GM12875 (cell line): Measurements from ENCODE around the gene TXNL4A.

Experiments
- H3K4me3 ChIP-seq: one replicate; pipeline ENCODE4 v1.5.1; 2011; ENCODE audit warnings: low read depth, low read length, control low read depth
- TF ChIP-seq, protein P1 (sequence below): IDR thresholded peaks from 2 replicates; pipeline ENCODE4 v1.5.1; 2011; ENCODE audit warnings: low read depth, mild to moderate bottlenecking, control low read depth, inconsistent platforms, low read length, moderate library complexity, borderline replicate concordance; ENCODE audit not compliant: insufficient read depth

TXNL4A gene

GRCh38 chr18:79942211-79942610 is 46.2 kb downstream of the TXNL4A start:
- TF ChIP-seq, protein P1, sequence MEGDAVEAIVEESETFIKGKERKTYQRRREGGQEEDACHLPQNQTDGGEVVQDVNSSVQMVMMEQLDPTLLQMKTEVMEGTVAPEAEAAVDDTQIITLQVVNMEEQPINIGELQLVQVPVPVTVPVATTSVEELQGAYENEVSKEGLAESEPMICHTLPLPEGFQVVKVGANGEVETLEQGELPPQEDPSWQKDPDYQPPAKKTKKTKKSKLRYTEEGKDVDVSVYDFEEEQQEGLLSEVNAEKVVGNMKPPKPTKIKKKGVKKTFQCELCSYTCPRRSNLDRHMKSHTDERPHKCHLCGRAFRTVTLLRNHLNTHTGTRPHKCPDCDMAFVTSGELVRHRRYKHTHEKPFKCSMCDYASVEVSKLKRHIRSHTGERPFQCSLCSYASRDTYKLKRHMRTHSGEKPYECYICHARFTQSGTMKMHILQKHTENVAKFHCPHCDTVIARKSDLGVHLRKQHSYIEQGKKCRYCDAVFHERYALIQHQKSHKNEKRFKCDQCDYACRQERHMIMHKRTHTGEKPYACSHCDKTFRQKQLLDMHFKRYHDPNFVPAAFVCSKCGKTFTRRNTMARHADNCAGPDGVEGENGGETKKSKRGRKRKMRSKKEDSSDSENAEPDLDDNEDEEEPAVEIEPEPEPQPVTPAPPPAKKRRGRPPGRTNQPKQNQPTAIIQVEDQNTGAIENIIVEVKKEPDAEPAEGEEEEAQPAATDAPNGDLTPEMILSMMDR = no peak
- H3K4me3 ChIP-seq = no peak overlapping the region

- TF ChIP-seq, protein P1 = no peak
- no peak overlapping the region for H3K4me3 ChIP-seq
These were observed 46.8 kb downstream of the TXNL4A start for GRCh38 chr18:79941473-79942119.

GRCh38 chr18:79940814-79941472 is 47.4 kb downstream of the TXNL4A start:
- TF ChIP-seq, protein P1 = no peak
- H3K4me3 ChIP-seq = no peak overlapping the region

GRCh38 chr18:79940126-79940813 is 48.1 kb downstream of the TXNL4A start:
- H3K4me3 ChIP-seq = no peak overlapping the region
- TF ChIP-seq, protein P1 = no peak

DNA sequence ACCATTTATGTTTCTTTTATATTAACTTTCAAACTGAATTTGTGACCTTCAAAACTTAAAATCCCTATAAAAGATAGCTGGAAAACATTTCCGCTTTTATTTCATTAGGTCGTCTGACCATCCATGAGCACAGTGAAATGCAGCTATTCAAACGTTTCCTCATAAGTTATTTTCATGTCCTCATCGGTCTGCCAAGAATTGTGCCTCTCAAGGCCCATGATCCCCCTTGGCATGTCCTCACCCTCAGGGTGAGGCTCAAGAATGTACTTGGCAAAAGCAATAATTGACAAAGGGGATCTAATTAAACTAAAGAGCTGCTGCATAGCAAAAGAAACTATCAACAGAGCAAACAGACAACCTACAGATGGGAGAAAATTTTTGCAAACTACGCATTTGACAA is 49.3 kb downstream of the TXNL4A start:
- TF ChIP-seq, protein P1 = no peak
- no peak overlapping the region for H3K4me3 ChIP-seq

DNA sequence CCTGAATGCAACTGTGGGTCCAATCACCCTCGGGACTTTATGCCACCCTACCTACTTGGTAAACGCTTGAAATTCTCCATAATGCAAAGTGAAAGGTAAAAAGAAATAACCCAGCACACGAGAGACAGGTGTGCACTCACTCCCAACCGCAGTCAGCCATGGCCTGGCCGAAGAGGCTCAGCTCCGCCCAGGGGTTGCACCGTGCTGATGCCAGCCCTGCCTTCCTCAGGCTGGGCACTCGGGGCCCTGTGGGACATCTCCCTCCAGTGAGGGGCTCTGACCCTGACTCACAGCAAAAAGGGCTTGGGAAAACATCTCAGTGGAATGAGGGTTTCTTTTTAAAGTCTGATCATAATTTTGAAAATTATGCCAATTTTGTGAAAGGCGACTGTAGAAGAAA is 50.2 kb downstream of the TXNL4A start:
- TF ChIP-seq, protein P1 = no peak
- H3K4me3 ChIP-seq = no peak overlapping the region
